Kidney capillary endothelial cell (primary cell): ENCODE results near the gene PLEKHN1.
"Not testable (repeated sequence)": the region's sequence is repeated elsewhere in the genome, so short reads cannot be mapped to it uniquely, and the experiment has no call there.

Source experiments
- DNase-seq: peaks from one replicate; pipeline ENCODE4 v3.0.0-alpha.2; 2018; ENCODE audit warnings: low spot score

Gene PLEKHN1

GRCh38 chr1:1011396-1011949, 45.2 kb downstream of the PLEKHN1 start:
- no peak for DNase-seq

GRCh38 chr1:1012736-1013104, 46.4 kb downstream of the PLEKHN1 start:
- DNase-seq = not testable (repeated sequence)

DNA sequence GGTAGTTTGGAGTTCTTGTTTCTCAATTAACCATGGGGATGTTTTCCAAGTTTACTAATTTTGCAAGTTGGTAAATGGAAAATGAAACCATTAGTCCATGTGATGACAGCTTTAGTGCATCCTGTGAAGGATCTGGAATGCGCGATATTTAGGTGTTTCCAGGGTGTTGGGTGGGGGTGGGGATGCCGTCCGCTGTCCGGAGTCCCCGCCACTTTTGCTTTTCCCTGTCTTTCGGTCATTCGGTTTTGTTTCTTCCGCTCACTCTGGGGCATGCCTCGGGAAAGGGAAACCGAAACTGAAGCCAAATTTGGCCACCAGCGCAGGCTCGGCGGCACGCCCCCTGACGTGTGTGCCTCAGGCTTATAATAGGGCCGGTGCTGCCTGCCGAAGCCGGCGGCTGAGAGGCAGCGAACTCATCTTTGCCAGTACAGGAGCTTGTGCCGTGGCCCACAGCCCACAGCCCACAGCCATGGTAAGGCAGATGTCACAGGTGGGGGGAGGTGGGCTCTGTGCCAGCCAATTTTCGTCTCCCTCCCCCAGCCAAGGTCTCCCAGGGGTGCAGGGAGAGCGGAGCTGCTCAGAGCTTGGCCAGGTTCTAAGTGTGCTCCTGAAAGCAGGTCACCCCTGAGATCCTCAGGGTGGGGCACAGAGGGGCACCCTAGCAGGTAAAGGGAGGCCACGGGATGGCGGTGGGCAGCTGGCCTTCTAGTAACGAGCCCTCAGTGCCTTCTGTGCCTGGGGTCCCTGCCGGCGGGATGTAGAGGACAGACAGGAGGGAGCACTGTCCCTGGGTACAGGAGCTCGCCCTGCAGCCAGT, 47.0 kb downstream of the PLEKHN1 start, which contains the start of gene ISG15:
ISG15 (plus strand) TSS at position 393 of the 817 bp plus-strand sequence; CDS start at position 470, 77 bp downstream.
- peak; percentile 78 for DNase-seq

DNA sequence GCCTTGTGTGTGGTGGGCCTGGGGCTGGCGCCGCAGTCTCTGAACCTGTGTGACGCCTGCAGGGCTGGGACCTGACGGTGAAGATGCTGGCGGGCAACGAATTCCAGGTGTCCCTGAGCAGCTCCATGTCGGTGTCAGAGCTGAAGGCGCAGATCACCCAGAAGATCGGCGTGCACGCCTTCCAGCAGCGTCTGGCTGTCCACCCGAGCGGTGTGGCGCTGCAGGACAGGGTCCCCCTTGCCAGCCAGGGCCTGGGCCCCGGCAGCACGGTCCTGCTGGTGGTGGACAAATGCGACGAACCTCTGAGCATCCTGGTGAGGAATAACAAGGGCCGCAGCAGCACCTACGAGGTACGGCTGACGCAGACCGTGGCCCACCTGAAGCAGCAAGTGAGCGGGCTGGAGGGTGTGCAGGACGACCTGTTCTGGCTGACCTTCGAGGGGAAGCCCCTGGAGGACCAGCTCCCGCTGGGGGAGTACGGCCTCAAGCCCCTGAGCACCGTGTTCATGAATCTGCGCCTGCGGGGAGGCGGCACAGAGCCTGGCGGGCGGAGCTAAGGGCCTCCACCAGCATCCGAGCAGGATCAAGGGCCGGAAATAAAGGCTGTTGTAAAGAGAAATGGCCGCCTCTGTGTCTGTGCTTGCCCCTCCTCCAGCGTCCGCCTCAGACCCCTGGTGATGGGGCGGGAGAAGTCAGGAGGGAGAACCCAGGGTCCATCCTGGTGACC, 47.8 kb downstream of the PLEKHN1 start:
- DNase-seq = peak; percentile 62

- DNase-seq = no peak
Observed at GRCh38 chr1:1014799-1015681, 48.8 kb downstream of the PLEKHN1 start.

GRCh38 chr1:1017397-1018320, 51.4 kb downstream of the PLEKHN1 start:
- not testable (repeated sequence) for DNase-seq

- not testable (repeated sequence) for DNase-seq
Observed at GRCh38 chr1:1018321-1018685, 52.0 kb downstream of the PLEKHN1 start.

- DNase-seq = peak; percentile 81
Observed at GRCh38 chr1:1019122-1019999, 53.1 kb downstream of the PLEKHN1 start.

DNA sequence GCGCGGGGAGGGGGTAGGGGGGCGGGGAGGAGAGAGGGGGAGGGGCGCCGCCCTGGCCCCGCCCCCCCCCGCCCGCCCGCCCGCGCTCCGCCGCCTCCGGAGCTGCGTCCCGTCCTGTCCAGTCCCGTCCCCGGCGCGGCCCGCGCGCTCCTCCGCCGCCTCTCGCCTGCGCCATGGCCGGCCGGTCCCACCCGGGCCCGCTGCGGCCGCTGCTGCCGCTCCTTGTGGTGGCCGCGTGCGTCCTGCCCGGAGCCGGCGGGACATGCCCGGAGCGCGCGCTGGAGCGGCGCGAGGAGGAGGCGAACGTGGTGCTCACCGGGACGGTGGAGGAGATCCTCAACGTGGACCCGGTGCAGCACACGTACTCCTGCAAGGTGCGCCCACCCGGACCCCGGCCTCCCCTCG, 53.7 kb downstream of the PLEKHN1 start, which contains the start of gene AGRN:
AGRN (plus strand) TSS at position 121 of the 405 bp plus-strand sequence; CDS start at position 174, 53 bp downstream.
- DNase-seq = no peak

GRCh38 chr1:1020415-1021009, 54.2 kb downstream of the PLEKHN1 start:
- DNase-seq = no peak

GRCh38 chr1:1021010-1021919, 55.0 kb downstream of the PLEKHN1 start:
- peak; percentile 75 for DNase-seq

GRCh38 chr1:1021920-1022259, 55.6 kb downstream of the PLEKHN1 start:
- no peak for DNase-seq

DNA sequence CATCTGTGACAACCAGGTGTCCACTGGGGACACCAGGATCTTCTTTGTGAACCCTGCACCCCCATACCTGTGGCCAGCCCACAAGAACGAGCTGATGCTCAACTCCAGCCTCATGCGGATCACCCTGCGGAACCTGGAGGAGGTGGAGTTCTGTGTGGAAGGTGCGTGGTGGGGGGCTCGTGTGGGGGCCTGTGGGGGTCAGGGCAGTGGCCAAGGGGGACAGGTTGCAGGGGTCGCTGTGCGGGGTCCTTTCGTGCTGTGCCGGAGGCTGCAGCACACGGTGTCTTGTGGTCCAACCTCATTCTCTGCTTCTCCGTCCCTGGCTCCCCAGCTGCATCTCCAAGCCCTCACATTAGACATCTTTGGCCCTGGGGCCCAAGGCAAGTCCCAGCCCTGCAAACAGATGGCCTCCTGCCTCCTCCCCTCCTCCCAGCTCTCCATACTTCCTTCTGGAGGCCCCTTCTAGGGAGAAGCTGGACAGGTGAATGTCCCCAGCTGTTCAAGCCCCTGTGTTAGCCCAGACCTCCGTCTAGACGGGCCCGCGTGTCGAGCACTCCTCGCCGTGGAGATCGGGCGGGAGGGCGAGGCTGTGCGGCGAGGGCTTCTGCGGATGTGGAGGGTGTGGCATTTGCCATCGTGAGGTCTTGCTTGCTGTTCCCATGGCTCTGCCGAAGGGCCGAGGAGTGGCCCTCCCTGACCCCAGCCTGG, 56.2 kb downstream of the PLEKHN1 start:
- no peak for DNase-seq

DNA sequence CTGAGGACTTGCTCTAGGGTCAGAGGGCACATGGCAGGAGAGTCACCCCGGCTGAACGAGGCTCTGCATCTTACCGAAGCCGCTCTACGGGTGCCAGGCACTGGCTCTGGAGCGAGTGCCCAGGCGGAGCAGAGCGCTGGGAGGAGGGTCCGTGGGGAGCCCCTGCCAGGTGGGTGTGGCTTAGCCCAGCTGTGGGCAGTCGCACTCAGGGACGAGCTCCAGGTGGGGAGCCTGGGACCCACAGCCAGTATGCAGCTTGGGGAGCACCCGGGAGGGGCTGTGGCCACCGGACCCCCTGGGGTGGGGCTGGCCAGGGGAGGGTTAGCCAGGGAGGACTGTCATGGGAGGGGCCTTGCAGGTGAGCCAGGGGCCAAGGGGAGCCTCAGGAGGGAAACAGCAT, 57.4 kb downstream of the PLEKHN1 start:
- DNase-seq = no peak

GRCh38 chr1:1024149-1024770, 58.0 kb downstream of the PLEKHN1 start:
- no peak for DNase-seq

DNA sequence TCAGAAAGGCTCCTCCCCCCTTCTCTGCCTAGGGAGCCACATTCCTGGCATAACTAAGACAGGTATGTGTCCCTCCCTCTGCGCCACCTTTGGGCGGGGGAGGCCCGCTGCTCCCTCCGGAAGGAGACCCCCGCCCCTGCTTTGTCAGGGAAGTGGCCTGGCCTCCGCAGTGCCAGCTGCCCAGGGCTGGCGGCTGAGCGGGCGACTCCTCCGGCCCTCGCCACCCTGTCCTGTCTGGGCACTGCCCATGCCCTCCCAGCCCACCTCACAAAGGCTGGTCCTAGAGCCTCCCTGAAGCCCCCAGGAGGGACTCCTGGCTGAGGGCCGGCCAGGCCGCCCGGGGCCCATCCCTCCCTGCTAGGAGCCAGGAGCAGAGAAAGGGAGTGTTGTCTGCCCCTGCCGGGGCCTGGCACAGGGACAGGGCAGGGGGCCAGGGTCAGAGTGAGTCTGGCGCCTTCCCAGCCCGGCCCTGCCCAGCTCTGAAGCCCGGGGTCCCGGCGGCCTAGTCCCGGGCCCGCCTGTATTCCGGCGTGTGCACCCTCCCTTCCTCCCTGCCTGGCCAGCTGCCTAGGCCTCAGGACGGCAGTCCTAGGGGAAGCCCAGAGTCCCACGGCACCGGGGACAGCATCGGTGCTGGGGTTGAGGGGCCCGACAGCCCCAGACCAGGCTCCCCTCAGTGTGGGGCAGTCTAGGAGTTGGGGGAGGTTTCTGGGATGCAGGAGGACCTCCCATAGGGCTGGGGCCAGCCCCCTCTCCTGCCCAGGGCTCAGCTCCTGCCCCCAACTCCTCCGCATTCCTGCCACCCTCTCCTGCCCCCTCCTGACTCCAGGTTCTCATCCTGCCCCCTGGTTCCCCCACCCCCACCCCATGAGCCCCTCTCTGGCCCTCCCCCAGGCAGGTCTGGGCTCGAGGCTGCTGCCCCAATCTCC, 58.8 kb downstream of the PLEKHN1 start:
- DNase-seq = no peak
